Measurements from ENCODE around the gene TBC1D22A.

The TBC1D22A gene

DNA sequence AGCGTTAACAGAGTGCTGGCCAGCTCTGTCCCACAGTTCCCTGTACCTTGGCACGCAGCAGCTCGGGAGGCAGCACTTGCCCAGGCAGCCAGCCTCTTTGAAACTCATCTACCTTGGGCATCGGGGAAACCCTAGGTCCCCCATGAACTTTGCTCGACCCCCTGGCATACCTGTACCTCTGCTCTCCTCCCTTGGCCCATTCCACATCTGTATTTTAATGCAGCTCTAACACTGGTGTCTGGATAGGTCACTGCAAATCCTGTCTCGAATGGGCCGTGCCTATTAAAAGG lies 304.1 kb downstream of the TBC1D22A start:
- Histone ChIP-seq H3K9me3 (ENCODE audit: control insufficient read depth in 1 of 2, low read length in 2 of 2) (no peaks in the 10 kb centered on the region), H3K27ac (ENCODE audit: low read depth, low read length) (no peak overlapping the region), H3K36me3 (ENCODE audit: control insufficient read depth in 1 of 2, insufficient read depth in 2 of 2, low read length in 2 of 2) (peaks cover 5 to 18% of the 10 kb centered on the region in 2 donors), H3K27me3 (ENCODE audit: control insufficient read depth in 1 of 2, insufficient read depth in 2 of 2, low read length in 2 of 2) (no peaks in the 10 kb centered on the region), H3K4me3 (ENCODE audit: low read depth in 1 of 2, low read length in 2 of 2) (no peak overlapping the region), H3K9ac (ENCODE audit: low read depth in 1 of 2, low read length in 2 of 2) (no peak overlapping the region), H3K4me1 (ENCODE audit: control insufficient read depth in 1 of 2, insufficient read depth in 2 of 2, low read length in 2 of 2) (no peaks in the 10 kb centered on the region)

DNA sequence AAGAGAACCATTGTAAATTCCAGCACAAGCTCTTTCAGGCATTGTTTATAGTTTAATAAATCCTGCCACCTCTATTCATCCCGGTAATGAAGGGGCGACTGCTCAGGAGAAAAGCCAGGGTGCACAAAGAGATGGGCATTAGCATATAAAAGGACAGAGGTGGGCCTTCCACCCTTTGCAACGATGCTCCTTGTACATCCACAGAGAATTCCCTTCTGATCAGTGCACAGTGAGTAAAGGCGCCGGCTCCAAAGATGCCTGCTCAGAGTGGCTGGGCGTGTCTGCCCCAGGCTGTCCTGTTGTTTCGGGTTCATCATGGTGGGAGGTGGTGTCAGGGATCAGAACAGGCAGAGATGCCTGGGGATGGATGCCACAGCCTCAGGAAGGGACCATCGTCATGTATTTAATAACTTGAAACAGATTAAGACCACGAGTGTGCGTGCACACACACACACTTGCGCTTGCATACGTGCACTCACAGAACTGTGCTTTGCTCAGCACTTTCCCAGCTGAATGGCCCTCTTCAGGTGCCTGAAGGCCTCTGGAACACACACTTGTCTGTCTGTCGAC lies 305.0 kb downstream of the TBC1D22A start:
- H3K27me3 ChIP-seq (ENCODE audit: control insufficient read depth in 1 of 2, insufficient read depth in 2 of 2, low read length in 2 of 2): no peaks in the 10 kb centered on the region

GRCh38 chr22:47067911-47068625 lies 305.6 kb downstream of the TBC1D22A start:
- peaks cover 0 to 14% of the 10 kb centered on the region in 2 donors for H3K36me3 ChIP-seq (ENCODE audit: control insufficient read depth in 1 of 2, insufficient read depth in 2 of 2, low read length in 2 of 2)

More for the DNA sequence above, 305.0 kb downstream of the TBC1D22A start:
- Histone ChIP-seq H3K9me3 (ENCODE audit: control insufficient read depth in 1 of 2, low read length in 2 of 2) (no peaks in the 10 kb centered on the region), H3K4me1 (ENCODE audit: control insufficient read depth in 1 of 2, insufficient read depth in 2 of 2, low read length in 2 of 2) (no peaks in the 10 kb centered on the region), H3K9ac (ENCODE audit: low read depth in 1 of 2, low read length in 2 of 2) (no peak overlapping the region), H3K4me3 (ENCODE audit: low read depth in 1 of 2, low read length in 2 of 2) (no peak overlapping the region), H3K27ac (ENCODE audit: low read depth, low read length) (no peak overlapping the region), H3K36me3 (ENCODE audit: control insufficient read depth in 1 of 2, insufficient read depth in 2 of 2, low read length in 2 of 2) (peaks cover 5 to 16% of the 10 kb centered on the region in 2 donors)

DNA sequence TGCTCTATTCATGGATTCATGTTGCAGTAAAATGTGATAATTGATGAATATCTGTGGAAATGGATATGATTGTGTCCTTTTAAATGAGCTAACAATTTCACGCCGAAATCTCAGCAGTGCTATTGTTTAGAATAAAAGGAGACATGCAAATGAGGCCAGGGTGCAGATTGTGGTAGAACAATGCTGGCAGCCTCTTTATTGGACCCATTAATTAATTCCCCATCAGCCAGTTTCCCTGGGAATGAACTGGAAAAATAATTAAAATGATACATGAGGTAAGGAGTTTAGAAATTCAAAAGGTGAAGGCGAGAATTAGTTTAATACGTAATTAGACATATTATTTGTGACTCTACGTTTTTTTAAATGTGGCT lies 306.2 kb downstream of the TBC1D22A start:
- peaks cover 0 to 11% of the 10 kb centered on the region in 2 donors for H3K36me3 ChIP-seq (ENCODE audit: control insufficient read depth in 1 of 2, insufficient read depth in 2 of 2, low read length in 2 of 2)
- no peak overlapping the region for H3K27ac ChIP-seq (ENCODE audit: low read depth, low read length)
- no peaks in the 10 kb centered on the region for H3K9me3 ChIP-seq (ENCODE audit: control insufficient read depth in 1 of 2, low read length in 2 of 2)
- no peaks in the 10 kb centered on the region for H3K4me1 ChIP-seq (ENCODE audit: control insufficient read depth in 1 of 2, insufficient read depth in 2 of 2, low read length in 2 of 2)
- H3K4me3 ChIP-seq (ENCODE audit: low read depth in 1 of 2, low read length in 2 of 2): no peak overlapping the region
- H3K9ac ChIP-seq (ENCODE audit: low read depth in 1 of 2, low read length in 2 of 2): no peak overlapping the region
- H3K27me3 ChIP-seq (ENCODE audit: control insufficient read depth in 1 of 2, insufficient read depth in 2 of 2, low read length in 2 of 2): no peaks in the 10 kb centered on the region

More at GRCh38 chr22:47067911-47068625, 305.6 kb downstream of the TBC1D22A start:
- H3K4me3 ChIP-seq (ENCODE audit: low read depth in 1 of 2, low read length in 2 of 2): no peak overlapping the region
- no peaks in the 10 kb centered on the region for H3K4me1 ChIP-seq (ENCODE audit: control insufficient read depth in 1 of 2, insufficient read depth in 2 of 2, low read length in 2 of 2)
- H3K9ac ChIP-seq (ENCODE audit: low read depth in 1 of 2, low read length in 2 of 2): no peak overlapping the region
- no peak overlapping the region for H3K27ac ChIP-seq (ENCODE audit: low read depth, low read length)
- H3K27me3 ChIP-seq (ENCODE audit: control insufficient read depth in 1 of 2, insufficient read depth in 2 of 2, low read length in 2 of 2): no peaks in the 10 kb centered on the region
- H3K9me3 ChIP-seq (ENCODE audit: control insufficient read depth in 1 of 2, low read length in 2 of 2): no peaks in the 10 kb centered on the region

GRCh38 chr22:47069270-47069669 lies 306.8 kb downstream of the TBC1D22A start:
- Histone ChIP-seq H3K27me3 (ENCODE audit: control insufficient read depth in 1 of 2, insufficient read depth in 2 of 2, low read length in 2 of 2) (no peaks in the 10 kb centered on the region), H3K27ac (ENCODE audit: low read depth, low read length) (no peak overlapping the region), H3K36me3 (ENCODE audit: control insufficient read depth in 1 of 2, insufficient read depth in 2 of 2, low read length in 2 of 2) (peaks cover 0 to 8% of the 10 kb centered on the region in 2 donors), H3K9me3 (ENCODE audit: control insufficient read depth in 1 of 2, low read length in 2 of 2) (peaks cover 0 to 3% of the 10 kb centered on the region in 2 donors), H3K9ac (ENCODE audit: low read depth in 1 of 2, low read length in 2 of 2) (no peak overlapping the region), H3K4me3 (ENCODE audit: low read depth in 1 of 2, low read length in 2 of 2) (no peak overlapping the region), H3K4me1 (ENCODE audit: control insufficient read depth in 1 of 2, insufficient read depth in 2 of 2, low read length in 2 of 2) (no peaks in the 10 kb centered on the region)

DNA sequence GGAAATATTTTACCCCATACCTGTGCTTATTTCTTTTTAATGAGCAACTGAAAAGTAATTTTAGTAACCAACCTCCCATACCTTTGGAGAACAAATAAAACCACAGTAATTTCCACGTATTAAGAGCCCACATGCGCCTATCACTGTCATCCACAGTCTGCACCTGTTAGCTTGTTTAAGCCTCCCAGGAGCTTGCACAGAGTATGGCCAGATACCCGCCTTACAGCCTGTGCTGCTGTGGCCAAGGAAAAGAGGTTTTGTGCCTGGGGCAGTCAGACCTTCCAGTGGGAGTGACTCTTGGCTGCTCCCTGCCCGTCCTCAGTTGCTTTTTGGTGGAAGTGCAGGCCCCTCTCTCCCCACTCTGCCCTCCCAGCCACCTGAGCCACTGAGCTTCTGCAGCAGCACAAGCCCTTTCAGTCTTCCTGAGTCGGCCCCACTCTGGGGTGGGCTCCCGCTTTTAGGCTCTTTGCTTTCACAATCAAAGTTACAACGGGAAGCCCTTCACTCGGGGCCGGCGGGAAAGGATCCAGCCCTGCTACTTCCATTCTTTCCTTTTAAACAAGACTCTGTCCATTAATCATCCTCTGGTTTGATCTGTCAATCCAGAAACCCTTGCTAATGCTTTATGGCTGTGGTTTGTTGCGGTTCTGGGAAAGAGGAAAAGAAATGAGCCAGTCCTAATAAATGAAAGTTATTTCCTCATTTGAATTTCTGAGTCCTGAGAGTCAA lies 308.8 kb downstream of the TBC1D22A start:
- no peaks in the 10 kb centered on the region for H3K27me3 ChIP-seq (ENCODE audit: control insufficient read depth in 1 of 2, insufficient read depth in 2 of 2, low read length in 2 of 2)
- H3K4me1 ChIP-seq (ENCODE audit: control insufficient read depth in 1 of 2, insufficient read depth in 2 of 2, low read length in 2 of 2): no peaks in the 10 kb centered on the region
- no peak overlapping the region for H3K27ac ChIP-seq (ENCODE audit: low read depth, low read length)
- no peak overlapping the region for H3K9ac ChIP-seq (ENCODE audit: low read depth in 1 of 2, low read length in 2 of 2)
- no peak overlapping the region for H3K4me3 ChIP-seq (ENCODE audit: low read depth in 1 of 2, low read length in 2 of 2)
- H3K9me3 ChIP-seq (ENCODE audit: control insufficient read depth in 1 of 2, low read length in 2 of 2): peaks cover 0 to 6% of the 10 kb centered on the region in 2 donors
- H3K36me3 ChIP-seq (ENCODE audit: control insufficient read depth in 1 of 2, insufficient read depth in 2 of 2, low read length in 2 of 2): peaks cover 0 to 5% of the 10 kb centered on the region in 2 donors

- H3K4me3 ChIP-seq (ENCODE audit: low read depth in 1 of 2, low read length in 2 of 2): no peak overlapping the region
- H3K36me3 ChIP-seq (ENCODE audit: control insufficient read depth in 1 of 2, insufficient read depth in 2 of 2, low read length in 2 of 2): peaks cover 0 to 5% of the 10 kb centered on the region in 2 donors
These were observed 309.6 kb downstream of the TBC1D22A start for GRCh38 chr22:47071807-47072641.

DNA sequence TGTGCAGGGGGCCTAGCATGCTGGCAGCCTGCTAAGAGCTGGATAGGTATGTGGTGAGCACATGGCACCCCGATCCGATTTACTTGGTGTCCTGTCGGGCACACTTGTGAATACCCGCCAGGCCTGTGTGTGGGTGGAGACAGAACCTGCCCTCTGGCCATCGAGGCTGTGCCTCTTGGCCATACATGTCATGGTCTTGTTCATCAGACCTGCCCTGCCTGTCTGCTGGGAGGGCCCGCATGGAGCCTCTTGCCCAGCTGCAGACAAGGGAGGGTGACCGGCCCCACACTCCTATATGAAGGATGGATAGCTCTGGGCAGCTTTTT lies 310.2 kb downstream of the TBC1D22A start:
- Histone ChIP-seq H3K4me1 (ENCODE audit: control insufficient read depth in 1 of 2, insufficient read depth in 2 of 2, low read length in 2 of 2) (no peaks in the 10 kb centered on the region), H3K27ac (ENCODE audit: low read depth, low read length) (no peak overlapping the region), H3K4me3 (ENCODE audit: low read depth in 1 of 2, low read length in 2 of 2) (no peak overlapping the region), H3K9ac (ENCODE audit: low read depth in 1 of 2, low read length in 2 of 2) (no peak overlapping the region), H3K9me3 (ENCODE audit: control insufficient read depth in 1 of 2, low read length in 2 of 2) (peaks cover 5 to 8% of the 10 kb centered on the region in 2 donors), H3K27me3 (ENCODE audit: control insufficient read depth in 1 of 2, insufficient read depth in 2 of 2, low read length in 2 of 2) (no peaks in the 10 kb centered on the region), H3K36me3 (ENCODE audit: control insufficient read depth in 1 of 2, insufficient read depth in 2 of 2, low read length in 2 of 2) (peaks cover 0 to 2% of the 10 kb centered on the region in 2 donors)

More at GRCh38 chr22:47071807-47072641, 309.6 kb downstream of the TBC1D22A start:
- H3K27ac ChIP-seq (ENCODE audit: low read depth, low read length): no peak overlapping the region
- no peaks in the 10 kb centered on the region for H3K27me3 ChIP-seq (ENCODE audit: control insufficient read depth in 1 of 2, insufficient read depth in 2 of 2, low read length in 2 of 2)
- H3K4me1 ChIP-seq (ENCODE audit: control insufficient read depth in 1 of 2, insufficient read depth in 2 of 2, low read length in 2 of 2): no peaks in the 10 kb centered on the region
- peaks cover 5 to 8% of the 10 kb centered on the region in 2 donors for H3K9me3 ChIP-seq (ENCODE audit: control insufficient read depth in 1 of 2, low read length in 2 of 2)
- H3K9ac ChIP-seq (ENCODE audit: low read depth in 1 of 2, low read length in 2 of 2): no peak overlapping the region

DNA sequence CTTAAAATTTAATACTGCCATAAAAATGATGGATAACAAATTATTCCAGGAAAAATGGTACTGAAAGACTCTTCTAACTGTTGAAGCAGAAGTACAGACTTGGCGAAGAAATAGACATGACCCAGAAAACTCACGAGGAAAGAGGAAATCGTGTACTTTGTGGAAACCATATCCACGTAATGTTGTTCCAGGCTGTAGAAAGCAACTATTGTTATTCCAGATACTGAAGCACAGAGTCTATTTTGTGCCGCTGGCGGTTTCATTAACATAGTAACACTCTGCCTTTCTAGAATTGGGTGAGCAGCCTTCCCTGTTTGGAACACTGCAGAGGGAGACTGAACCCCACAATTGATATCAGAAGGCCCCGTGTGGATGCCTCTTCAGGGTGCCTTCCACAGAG lies 310.6 kb downstream of the TBC1D22A start:
- Histone ChIP-seq H3K4me1 (ENCODE audit: control insufficient read depth in 1 of 2, insufficient read depth in 2 of 2, low read length in 2 of 2) (no peaks in the 10 kb centered on the region), H3K9me3 (ENCODE audit: control insufficient read depth in 1 of 2, low read length in 2 of 2) (peaks cover 5 to 8% of the 10 kb centered on the region in 2 donors), H3K27me3 (ENCODE audit: control insufficient read depth in 1 of 2, insufficient read depth in 2 of 2, low read length in 2 of 2) (no peaks in the 10 kb centered on the region), H3K9ac (ENCODE audit: low read depth in 1 of 2, low read length in 2 of 2) (no peak overlapping the region), H3K4me3 (ENCODE audit: low read depth in 1 of 2, low read length in 2 of 2) (no peak overlapping the region), H3K27ac (ENCODE audit: low read depth, low read length) (no peak overlapping the region), H3K36me3 (ENCODE audit: control insufficient read depth in 1 of 2, insufficient read depth in 2 of 2, low read length in 2 of 2) (peaks cover 0 to 4% of the 10 kb centered on the region in 2 donors)

GRCh38 chr22:47074105-47074504 lies 311.7 kb downstream of the TBC1D22A start:
- H3K4me3 ChIP-seq (ENCODE audit: low read depth in 1 of 2, low read length in 2 of 2): no peak overlapping the region
- no peak overlapping the region for H3K9ac ChIP-seq (ENCODE audit: low read depth in 1 of 2, low read length in 2 of 2)
- H3K27ac ChIP-seq (ENCODE audit: low read depth, low read length): no peak overlapping the region
- no peaks in the 10 kb centered on the region for H3K4me1 ChIP-seq (ENCODE audit: control insufficient read depth in 1 of 2, insufficient read depth in 2 of 2, low read length in 2 of 2)
- H3K27me3 ChIP-seq (ENCODE audit: control insufficient read depth in 1 of 2, insufficient read depth in 2 of 2, low read length in 2 of 2): no peaks in the 10 kb centered on the region
- H3K9me3 ChIP-seq (ENCODE audit: control insufficient read depth in 1 of 2, low read length in 2 of 2): peaks cover 5 to 8% of the 10 kb centered on the region in 2 donors
- H3K36me3 ChIP-seq (ENCODE audit: control insufficient read depth in 1 of 2, insufficient read depth in 2 of 2, low read length in 2 of 2): peaks cover 3 to 4% of the 10 kb centered on the region in 2 donors

Data from duodenal mucosa (tissue), 2 donors.